ENCODE data around the gene GPR42. TPM values are rescaled to one million over a fixed set of nuclear protein-coding genes. Genes with fewer than 3 reads are reported as not detected.

Gene GPR42
- polyA plus RNA-seq, 2 of the 4 experiments (the other 2 are of a cell fraction): not detected

- ChIA-PET CTCF (interaction anchor here (0.7 to 5.8 kb wide), 9 partner anchors 8 to 496 kb away, joined by 3 to 71 read pairs (median 4); no protein-coding TSS in a partner anchor), POLR2A (no interaction called here)
- FAIRE-seq: no peak
- Histone ChIP-seq H3K4me1 (no peaks in the 10 kb centered on the region), H3K4me3 (no peak overlapping the region), H3K27ac (no peak overlapping the region), H3K4me2 (no peak overlapping the region), H3K9me3 (no peaks in the 10 kb centered on the region)
- 43% methylated on average over 19 of the region's 19 CpGs for WGBS (ENCODE audit: missing lambda C conversion rate)
- TF ChIP-seq MAX (IDR thresholded peaks at IDR 0.05) (no peak), RFX5 (IDR thresholded peaks at IDR 0.05) (no peak), ESRRA (IDR thresholded peaks at IDR 0.05; ENCODE audit: borderline replicate concordance, low read length) (no peak), REST (IDR thresholded peaks at IDR 0.05) (no peak), ZNF302 (CRISPR knock-in tag; IDR thresholded peaks at IDR 0.05) (no peak)
- TF ChIP-seq, protein P1, sequence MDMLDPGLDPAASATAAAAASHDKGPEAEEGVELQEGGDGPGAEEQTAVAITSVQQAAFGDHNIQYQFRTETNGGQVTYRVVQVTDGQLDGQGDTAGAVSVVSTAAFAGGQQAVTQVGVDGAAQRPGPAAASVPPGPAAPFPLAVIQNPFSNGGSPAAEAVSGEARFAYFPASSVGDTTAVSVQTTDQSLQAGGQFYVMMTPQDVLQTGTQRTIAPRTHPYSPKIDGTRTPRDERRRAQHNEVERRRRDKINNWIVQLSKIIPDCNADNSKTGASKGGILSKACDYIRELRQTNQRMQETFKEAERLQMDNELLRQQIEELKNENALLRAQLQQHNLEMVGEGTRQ (IDR thresholded peaks at IDR 0.05): no peak
- TF ChIP-seq, protein P2, sequence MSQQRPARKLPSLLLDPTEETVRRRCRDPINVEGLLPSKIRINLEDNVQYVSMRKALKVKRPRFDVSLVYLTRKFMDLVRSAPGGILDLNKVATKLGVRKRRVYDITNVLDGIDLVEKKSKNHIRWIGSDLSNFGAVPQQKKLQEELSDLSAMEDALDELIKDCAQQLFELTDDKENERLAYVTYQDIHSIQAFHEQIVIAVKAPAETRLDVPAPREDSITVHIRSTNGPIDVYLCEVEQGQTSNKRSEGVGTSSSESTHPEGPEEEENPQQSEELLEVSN (IDR thresholded peaks at IDR 0.05; ENCODE audit: borderline replicate concordance, low read depth): no peak
- no peak for ATAC-seq
- no peak for DNase-seq (ENCODE audit: low read depth in 1 of 2, low spot score in 1 of 2)
Observed at GRCh38 chr19:35363711-35364425, 7.0 kb upstream of the GPR42 start.

DNA sequence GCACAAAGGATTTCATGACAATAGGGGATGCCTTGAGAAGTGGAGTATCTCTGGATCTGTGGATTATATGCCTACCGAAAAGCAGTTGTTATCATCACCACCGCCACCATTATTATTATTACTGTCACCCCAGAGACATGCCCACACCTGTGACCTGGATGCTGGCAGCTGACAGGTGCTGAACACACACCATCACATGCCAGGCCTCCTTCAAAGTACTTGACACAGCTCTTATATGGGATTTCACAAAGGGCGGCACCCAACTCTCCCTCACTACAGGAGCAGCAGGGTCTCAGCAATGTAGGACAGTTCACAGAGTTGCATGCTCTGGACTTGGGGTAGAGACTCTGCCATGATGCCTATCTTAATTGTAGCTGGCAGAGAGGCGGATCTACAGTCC is 5.6 kb upstream of the GPR42 start:
- TF ChIP-seq HES2 (IDR thresholded peaks at IDR 0.05) (no peak), PHF8 (IDR thresholded peaks at IDR 0.05; ENCODE audit: borderline replicate concordance, low read depth) (no peak), FOXS1 (CRISPR knock-in tag; IDR thresholded peaks at IDR 0.05) (no peak), EP300 (IDR thresholded peaks at IDR 0.05) (no peak), TP53 (CRISPR knock-in tag; IDR thresholded peaks at IDR 0.05) (no peak), HOXB13 (CRISPR knock-in tag; IDR thresholded peaks at IDR 0.05; ENCODE audit: low read depth) (no peak), CHD2 (IDR thresholded peaks at IDR 0.05; ENCODE audit: low read length, partially characterized antibody) (no peak)
- TF ChIP-seq, protein P3, sequence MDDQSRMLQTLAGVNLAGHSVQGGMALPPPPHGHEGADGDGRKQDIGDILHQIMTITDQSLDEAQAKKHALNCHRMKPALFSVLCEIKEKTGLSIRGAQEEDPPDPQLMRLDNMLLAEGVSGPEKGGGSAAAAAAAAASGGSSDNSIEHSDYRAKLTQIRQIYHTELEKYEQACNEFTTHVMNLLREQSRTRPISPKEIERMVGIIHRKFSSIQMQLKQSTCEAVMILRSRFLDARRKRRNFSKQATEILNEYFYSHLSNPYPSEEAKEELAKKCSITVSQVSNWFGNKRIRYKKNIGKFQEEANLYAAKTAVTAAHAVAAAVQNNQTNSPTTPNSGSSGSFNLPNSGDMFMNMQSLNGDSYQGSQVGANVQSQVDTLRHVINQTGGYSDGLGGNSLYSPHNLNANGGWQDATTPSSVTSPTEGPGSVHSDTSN (IDR thresholded peaks at IDR 0.05): no peak
- TF ChIP-seq, protein P2 (IDR thresholded peaks at IDR 0.05; ENCODE audit: borderline replicate concordance, low read depth): no peak
- DNase-seq (ENCODE audit: low read depth in 1 of 2, low spot score in 1 of 2): no peak
- Histone ChIP-seq H3K9me3 (no peaks in the 10 kb centered on the region), H3K4me1 (no peaks in the 10 kb centered on the region), H3K4me2 (no peak overlapping the region), H3K4me3 (no peak overlapping the region), H3K27ac (no peak overlapping the region)
- ATAC-seq: no peak
- no peak for FAIRE-seq
- WGBS (ENCODE audit: missing lambda C conversion rate): 51% methylated on average over 4 of the region's 4 CpGs
- ChIA-PET CTCF (interaction anchor here (0.7 to 5.8 kb wide), 7 partner anchors 8 to 145 kb away, joined by 3 to 71 read pairs (median 8); no protein-coding TSS in a partner anchor), POLR2A (no interaction called here)
